GM23248 (cell line): ENCODE results near the gene LAMB1.
"Not testable (repeated sequence)": the region's sequence is repeated elsewhere in the genome, so short reads cannot be mapped to it uniquely, and the experiment has no call there.

Experiments
- EZH2 ChIP-seq: fragments of 200-600 bp; sonication (generic); IDR thresholded peaks from 2 replicates; pipeline ENCODE4 v1.6.1; 2018; ENCODE audit warnings: antibody characterized with exemption, mild to moderate bottlenecking; ENCODE audit not compliant: insufficient read depth, poor library complexity, severe bottlenecking
- EZH2phosphoT487 ChIP-seq: fragments of 200-600 bp; sonication (generic); IDR thresholded peaks from 2 replicates; pipeline ENCODE4 v1.6.1; 2018; ENCODE audit warnings: antibody characterized with exemption, moderate library complexity, mild to moderate bottlenecking, low read depth; ENCODE audit not compliant: insufficient read depth

- TF ChIP-seq EZH2, EZH2phosphoT487: not testable (repeated sequence)
Measured at GRCh38 chr7:107892367-107892741, 110.6 kb downstream of the LAMB1 start.
